HCT116 (cell line): ENCODE measurements around the gene IFITM5. TPM values are rescaled to one million over a fixed set of nuclear protein-coding genes. Genes with fewer than 3 reads are reported as not detected.

Experiments
- ATAC-seq: fragments of 200-7000 bp; cut with Tn5 transposase; 2 replicates; pipeline ENCODE4 v1.9.1; 2020; ENCODE audit warnings: mild to moderate bottlenecking, moderate library complexity
- BruUV-seq: library from RNA; stranded (reverse); fragments of 400-500 nt; replicated peaks from 2 replicates; lab custom pipeline; 2021; lab: Mats Ljungman, UMichigan
- CTCF ChIA-PET: fragments of 300-600 bp; sonication (Branson Sonifier 250); formaldehyde crosslinking; loops from one replicate; lab custom pipeline; 2021; ENCODE audit warnings: antibody characterized with exemption; lab: Charles Lee
- POLR2A ChIA-PET: fragments of 300-600, 350-600 bp; sonication (Branson Sonifier 250); formaldehyde crosslinking; loops from one replicate; lab custom pipeline; 2021; ENCODE audit warnings: antibody characterized with exemption; lab: Charles Lee
- RAD21 ChIA-PET, 2 experiments: fragments of 300-600 bp; sonication (Branson Sonifier 250); formaldehyde crosslinking; loops; one replicate each; lab custom pipeline; 2023; ENCODE audit warnings: low total read pairs in 2 of 2; ENCODE audit not compliant: uncharacterized antibody in 2 of 2, unreplicated experiment in 2 of 2, low non-redundant PET in 1 of 2; lab: Charles Lee
- DNase-seq: peaks from one replicate; pipeline ENCODE4 v3.0.0-alpha.2; 2010; ENCODE audit warnings: low read depth, low spot score
- H2AFZ ChIP-seq: fragments of 200-600 bp; shearing (Covaris generic), sonication (generic); 2 replicates; pipeline ENCODE4 v1.6.1; 2017; ENCODE audit warnings: low read depth, mixed run types, mixed read lengths, antibody characterized with exemption, low read length; ENCODE audit not compliant: poor library complexity, severe bottlenecking
- H3K27ac ChIP-seq: 2 replicates; pipeline ENCODE4 v1.5.1; 2012; ENCODE audit warnings: low read depth, low read length
- H3K27me3 ChIP-seq: fragments of 200-600 bp; sonication (generic); 2 replicates; pipeline ENCODE4 v1.6.1; 2016; ENCODE audit warnings: mixed run types, low read length, mixed read lengths; ENCODE audit not compliant: insufficient read depth
- H3K36me3 ChIP-seq, 2 experiments: fragments of 200-500 bp in 1 of 2; fragments of 200-600 bp in 1 of 2; sonication (Bioruptor generic) in 1 of 2; sonication (generic) in 1 of 2; 2 replicates each; pipeline versions ENCODE4 v1.5.1 to v1.6.1; 2014 to 2016; ENCODE audit warnings: low read length in 2 of 2, inconsistent platforms in 1 of 2, mixed read lengths in 1 of 2, mixed run types in 1 of 2; ENCODE audit not compliant: insufficient read depth in 2 of 2, control insufficient read depth in 1 of 2
- H3K4me1 ChIP-seq, 2 experiments: fragments of 200-600 bp in 1 of 2; sonication (generic) in 1 of 2; 2 replicates each; pipeline versions ENCODE4 v1.5.1 to v1.6.1; 2012 to 2017; ENCODE audit warnings: low read length in 2 of 2, inconsistent platforms in 1 of 2, mild to moderate bottlenecking in 1 of 2, mixed read lengths in 1 of 2, mixed run types in 1 of 2, moderate library complexity in 1 of 2; ENCODE audit not compliant: insufficient read depth in 2 of 2, control insufficient read depth in 1 of 2
- H3K4me2 ChIP-seq: fragments of 200-600 bp; sonication (generic); 2 replicates; pipeline ENCODE4 v1.6.1; 2017; ENCODE audit warnings: mixed run types, low read length, mixed read lengths
- H3K4me3 ChIP-seq, 2 experiments: fragments of 200-600 bp in 1 of 2; sonication (generic) in 1 of 2; replicated peaks in 1 of 2; 2 replicates each; pipeline ENCODE4 v1.5.1; 2011 to 2016; ENCODE audit warnings: low read length in 2 of 2, control low read depth in 1 of 2, low read depth in 1 of 2, mild to moderate bottlenecking in 1 of 2, mixed read lengths in 1 of 2, mixed run types in 1 of 2
- H3K79me2 ChIP-seq: fragments of 200-600 bp; sonication (generic); 2 replicates; pipeline ENCODE4 v1.6.1; 2017; ENCODE audit warnings: mild to moderate bottlenecking, mixed run types, low read length, moderate library complexity, mixed read lengths; ENCODE audit not compliant: insufficient read depth
- H3K9ac ChIP-seq: fragments of 200-600 bp; sonication (generic); 2 replicates; pipeline ENCODE4 v1.6.1; 2016; ENCODE audit warnings: low read length, mixed read lengths
- H3K9me2 ChIP-seq: fragments of 200-600 bp; sonication (generic), shearing (Covaris generic); 2 replicates; pipeline ENCODE4 v1.6.1; 2017; ENCODE audit warnings: mixed run types, mild to moderate bottlenecking, moderate library complexity; ENCODE audit not compliant: insufficient read depth
- H3K9me3 ChIP-seq, 2 experiments: fragments of 200-500 bp in 1 of 2; fragments of 200-600 bp in 1 of 2; sonication (Bioruptor generic) in 1 of 2; sonication (generic) in 1 of 2; 2 replicates each; pipeline ENCODE4 v1.6.1; 2014 to 2017; ENCODE audit warnings: low read length in 2 of 2, mixed read lengths in 2 of 2, inconsistent platforms in 1 of 2, low read depth in 1 of 2, mild to moderate bottlenecking in 1 of 2, mixed run types in 1 of 2, moderate library complexity in 1 of 2; ENCODE audit not compliant: control insufficient read depth in 1 of 2, insufficient read depth in 1 of 2
- H4K20me1 ChIP-seq: fragments of 200-600 bp; sonication (generic), shearing (Covaris generic); 2 replicates; pipeline ENCODE4 v1.6.1; 2017; ENCODE audit warnings: mixed run types, mild to moderate bottlenecking, moderate library complexity; ENCODE audit not compliant: insufficient read depth
- CBX3 ChIP-seq: IDR thresholded peaks from 2 replicates; pipeline ENCODE4 v1.6.1; 2012; ENCODE audit warnings: low read depth
- EZH2 ChIP-seq: fragments of 200-600 bp; sonication (generic); IDR thresholded peaks from 2 replicates; pipeline ENCODE4 v1.6.1; 2017; ENCODE audit warnings: antibody characterized with exemption, mixed run types
- FOSL1 ChIP-seq: IDR thresholded peaks from 2 replicates; pipeline ENCODE4 v1.6.1; 2012; ENCODE audit warnings: low read depth
- MAX ChIP-seq: IDR thresholded peaks from 2 replicates; pipeline ENCODE4 v1.6.1; 2012
- POLR2A ChIP-seq: IDR thresholded peaks from 2 replicates; pipeline ENCODE4 v1.7.0; 2011; ENCODE audit warnings: borderline replicate concordance; ENCODE audit not compliant: insufficient read depth, insufficient read length; ENCODE audit errors: extremely low read depth
- TCF7L2 ChIP-seq: IDR thresholded peaks from 2 replicates; pipeline ENCODE4 v1.7.0; 2011; ENCODE audit warnings: borderline replicate concordance, inconsistent platforms; ENCODE audit not compliant: insufficient read depth, insufficient read length; ENCODE audit errors: extremely low read depth
- YY1 ChIP-seq: IDR thresholded peaks from 2 replicates; pipeline ENCODE4 v1.6.1; 2011; ENCODE audit warnings: low read length, low read depth, moderate library complexity, mild to moderate bottlenecking; ENCODE audit not compliant: insufficient replicate concordance; ENCODE audit errors: extremely low read depth
- ZBTB33 ChIP-seq: IDR thresholded peaks from 2 replicates; pipeline ENCODE4 v1.6.1; 2011; ENCODE audit warnings: mild to moderate bottlenecking, low read length, moderate library complexity; ENCODE audit not compliant: insufficient replicate concordance; ENCODE audit errors: extremely low read depth
- intact Hi-C: fragments of 100-400 bp; cut with micrococcal nuclease; formaldehyde crosslinking; loops from 2 replicates; pipeline ENCODE4 v1.10.0; 2022
- total RNA-seq: library from RNA; stranded (reverse); gene quantifications from one replicate; pipeline ENCODE4 v1.2.1, GENCODE V29; 2021; ENCODE audit not compliant: unreplicated experiment
- TF ChIP-seq, protein P1 (sequence below), 3 experiments: fragments of 200-600 bp in 1 of 3; sonication (generic) in 1 of 3; IDR thresholded peaks in 2 of 3; conservative IDR thresholded peaks in 1 of 3; 2 replicates each; pipeline ENCODE4 v1.5.1; 2012 to 2017; ENCODE audit warnings: low read depth in 2 of 3, low read length in 2 of 3, antibody characterized with exemption in 1 of 3, borderline replicate concordance in 1 of 3, control low read depth in 1 of 3, mild to moderate bottlenecking in 1 of 3, mixed read lengths in 1 of 3, mixed run types in 1 of 3, moderate library complexity in 1 of 3; ENCODE audit not compliant: insufficient read depth in 1 of 3

IFITM5 gene
- total RNA-seq, 1 experiment from 2014 or later: not detected

DNA sequence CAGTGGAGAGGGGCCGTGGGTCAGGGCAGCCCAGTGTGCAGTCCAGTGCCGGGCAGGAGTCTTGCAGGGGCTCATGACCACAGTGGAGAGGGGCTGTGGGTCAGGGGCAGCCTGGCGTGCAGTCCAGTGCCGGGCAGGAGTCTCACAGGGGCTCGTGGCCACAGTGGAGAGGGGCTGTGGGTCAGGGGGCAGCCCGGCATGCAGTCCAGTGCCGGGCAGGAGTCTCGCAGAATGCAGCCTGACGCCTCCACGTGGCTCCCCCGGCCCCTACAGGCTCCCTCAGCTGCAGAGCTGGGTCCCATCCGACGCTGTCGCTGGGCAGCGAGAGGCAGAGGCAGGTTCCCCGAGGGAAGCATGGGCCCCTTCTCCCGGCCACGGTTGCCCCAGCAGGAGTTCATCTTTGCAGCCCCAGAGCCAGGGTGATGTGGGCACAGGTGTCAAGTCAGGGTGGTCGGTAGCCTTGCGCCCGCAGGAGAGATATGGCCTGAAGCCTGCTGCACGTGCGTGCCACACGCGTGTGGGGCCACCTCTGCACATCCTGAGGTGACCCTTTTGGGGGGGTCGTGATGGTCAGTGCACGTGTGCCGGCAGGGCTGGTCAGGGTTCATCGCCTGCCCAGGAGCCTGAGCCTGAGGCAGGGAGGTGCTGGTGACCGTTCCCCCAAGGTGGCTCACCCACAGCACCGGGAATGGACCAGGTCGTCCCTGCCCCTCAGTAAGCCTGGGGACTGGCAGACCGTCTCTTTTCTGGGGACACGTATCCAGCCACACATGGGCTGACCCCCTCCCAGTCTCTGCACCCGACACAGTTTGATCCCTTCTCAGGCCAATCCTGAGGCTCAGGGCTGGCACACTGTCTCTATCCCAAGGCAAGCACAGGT lies 2.9 kb downstream of the IFITM5 start:
- H3K9me2 ChIP-seq: no peaks in the 10 kb centered on the region
- intact Hi-C loops: no loop called here

More for the DNA sequence above, 2.9 kb downstream of the IFITM5 start:
- Histone ChIP-seq H3K9me3 (no peaks in the 10 kb centered on the region), H3K4me2 (no peak overlapping the region), H3K27me3 (no peaks in the 10 kb centered on the region), H3K4me3 (no peak overlapping the region), H4K20me1 (no peaks in the 10 kb centered on the region), H3K36me3 (peaks cover 0 to 5% of the 10 kb centered on the region in 2 experiments; a peak in 3 of 4 replicates), H2AFZ (no peak overlapping the region), H3K9ac (no peak overlapping the region), H3K4me1 (peaks cover 0 to 3% of the 10 kb centered on the region in 2 experiments; a peak in 1 of 4 replicates), H3K79me2 (no peaks in the 10 kb centered on the region)
- BruUV-seq: no TSS peak
- RAD21 ChIA-PET: no interaction called here
- CTCF ChIA-PET: no interaction called here
- DNase-seq (no peak), ATAC-seq (no peak)
- POLR2A ChIA-PET: no interaction called here
- TF ChIP-seq TCF7L2: no peak
- no peak for TF ChIP-seq EZH2
- TF ChIP-seq POLR2A: no peak
- TF ChIP-seq YY1: no peak
- TF ChIP-seq CBX3: no peak
- no peak for TF ChIP-seq MAX
- TF ChIP-seq ZBTB33: no peak
- TF ChIP-seq, protein P1, sequence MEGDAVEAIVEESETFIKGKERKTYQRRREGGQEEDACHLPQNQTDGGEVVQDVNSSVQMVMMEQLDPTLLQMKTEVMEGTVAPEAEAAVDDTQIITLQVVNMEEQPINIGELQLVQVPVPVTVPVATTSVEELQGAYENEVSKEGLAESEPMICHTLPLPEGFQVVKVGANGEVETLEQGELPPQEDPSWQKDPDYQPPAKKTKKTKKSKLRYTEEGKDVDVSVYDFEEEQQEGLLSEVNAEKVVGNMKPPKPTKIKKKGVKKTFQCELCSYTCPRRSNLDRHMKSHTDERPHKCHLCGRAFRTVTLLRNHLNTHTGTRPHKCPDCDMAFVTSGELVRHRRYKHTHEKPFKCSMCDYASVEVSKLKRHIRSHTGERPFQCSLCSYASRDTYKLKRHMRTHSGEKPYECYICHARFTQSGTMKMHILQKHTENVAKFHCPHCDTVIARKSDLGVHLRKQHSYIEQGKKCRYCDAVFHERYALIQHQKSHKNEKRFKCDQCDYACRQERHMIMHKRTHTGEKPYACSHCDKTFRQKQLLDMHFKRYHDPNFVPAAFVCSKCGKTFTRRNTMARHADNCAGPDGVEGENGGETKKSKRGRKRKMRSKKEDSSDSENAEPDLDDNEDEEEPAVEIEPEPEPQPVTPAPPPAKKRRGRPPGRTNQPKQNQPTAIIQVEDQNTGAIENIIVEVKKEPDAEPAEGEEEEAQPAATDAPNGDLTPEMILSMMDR (IDR thresholded peaks at IDR 0.05 in 2 of 3, conservative IDR thresholded peaks at IDR 0.05 in 1 of 3; ENCODE audit: borderline replicate concordance in 1 of 3, insufficient read depth in 1 of 3, low read depth in 2 of 3, low read length in 2 of 3): no peak
- no peak for TF ChIP-seq FOSL1
- TF ChIP-seq, all 23 proteins: peak for 0
- H3K27ac ChIP-seq: no peak overlapping the region
